ENCODE measurements around the gene CDK19. TPM values are rescaled to one million over a fixed set of nuclear protein-coding genes. Genes with fewer than 3 reads are reported as not detected.

The CDK19 gene
- total RNA-seq, 1 experiment from 2014 or later = 11.7 TPM

- ChIA-PET POLR2A (no interaction called here), CTCF (no interaction called here)
- ATAC-seq = no peak
- Mint-ChIP-seq H3K27ac (no peak overlapping the region), H3K4me3 (no peak overlapping the region), H3K36me3 (peaks cover 4% of the 10 kb centered on the region; the same call in 1 of the 2 replicates), H3K4me1 (peaks cover 30% of the 10 kb centered on the region), H3K27me3 (ENCODE audit: low read depth) (no peaks in the 10 kb centered on the region), H3K9me3 (peaks cover 6% of the 10 kb centered on the region)
- no peak for TF ChIP-seq ZNF425 (CRISPR knock-in tag; conservative IDR thresholded peaks at IDR 0.05)
- no peak for TF ChIP-seq TEAD1 (CRISPR knock-in tag; IDR thresholded peaks at IDR 0.05)
- no peak for TF ChIP-seq HMGXB4 (CRISPR knock-in tag; IDR thresholded peaks at IDR 0.05)
- TF ChIP-seq CREB1 (CRISPR knock-in tag; IDR thresholded peaks at IDR 0.05) = no peak
- no peak for TF ChIP-seq AR (CRISPR knock-in tag; IDR thresholded peaks at IDR 0.05)
- no peak for DNase-seq (ENCODE audit: low spot score)
These were observed 101.1 kb downstream of the CDK19 start for GRCh38 chr6:110714143-110714542.

- CTCF ChIA-PET = no interaction called here
- Mint-ChIP-seq H3K36me3 (peaks cover 4% of the 10 kb centered on the region; the same call in 1 of the 2 replicates), H3K27me3 (ENCODE audit: low read depth) (no peaks in the 10 kb centered on the region), H3K4me3 (no peak overlapping the region), H3K9me3 (peaks cover 6% of the 10 kb centered on the region), H3K4me1 (peaks cover 29% of the 10 kb centered on the region), H3K27ac (no peak overlapping the region)
- no peak for ATAC-seq
- DNase-seq (ENCODE audit: low spot score) = no peak
- POLR2A ChIA-PET = interaction anchor here (1.0 kb wide), 1 partner anchor 12 kb away, joined by 9 read pairs; no protein-coding TSS in a partner anchor
- TF ChIP-seq ZNF232 (CRISPR knock-in tag; IDR thresholded peaks at IDR 0.05) = no peak
- no peak for TF ChIP-seq MYBL2 (CRISPR knock-in tag; IDR thresholded peaks at IDR 0.05)
- no peak for TF ChIP-seq FOXP4 (CRISPR knock-in tag; IDR thresholded peaks at IDR 0.05)
- TF ChIP-seq MXD4 (CRISPR knock-in tag; IDR thresholded peaks at IDR 0.05; ENCODE audit: borderline replicate concordance) = no peak
- no peak for TF ChIP-seq HMGA2 (CRISPR knock-in tag; IDR thresholded peaks at IDR 0.05)
- no peak for TF ChIP-seq ZBTB21 (CRISPR knock-in tag; IDR thresholded peaks at IDR 0.05; ENCODE audit: borderline replicate concordance)
- no peak for TF ChIP-seq KAT7 (CRISPR knock-in tag; IDR thresholded peaks at IDR 0.05; ENCODE audit: borderline replicate concordance)
- TF ChIP-seq ATF3 (CRISPR knock-in tag; conservative IDR thresholded peaks at IDR 0.05) = no peak
- TF ChIP-seq ZNF317 (CRISPR knock-in tag; IDR thresholded peaks at IDR 0.05; ENCODE audit: borderline replicate concordance, low read depth) = no peak
- no peak for TF ChIP-seq GABPB1 (CRISPR knock-in tag; IDR thresholded peaks at IDR 0.05)
- TF ChIP-seq OVOL2 (CRISPR knock-in tag; IDR thresholded peaks at IDR 0.05; ENCODE audit: borderline replicate concordance) = no peak
- TF ChIP-seq SP1 (CRISPR knock-in tag; conservative IDR thresholded peaks at IDR 0.05) = no peak
- TF ChIP-seq NR3C1 (CRISPR knock-in tag; conservative IDR thresholded peaks at IDR 0.05; ENCODE audit: low read depth) = no peak
- TF ChIP-seq CTCF (IDR thresholded peaks at IDR 0.05) = no peak
- no peak for TF ChIP-seq USF1 (CRISPR knock-in tag; IDR thresholded peaks at IDR 0.05)
These were observed 103.0 kb downstream of the CDK19 start for GRCh38 chr6:110712238-110712637.

Measured in WTC11 (cell line).